Hindlimb muscle (tissue), 1 donor: ENCODE measurements around the gene KLHDC10. TPM values are rescaled to one million over a fixed set of nuclear protein-coding genes. Genes with fewer than 3 reads are reported as not detected.
A peak's percentile ranks its signal among the peaks of the same experiment; 100 is the strongest.
"Not testable (repeated sequence)": the region's sequence is repeated elsewhere in the genome, so short reads cannot be mapped to it uniquely, and the experiment has no call there.

Experiments used
- DNase-seq: peaks from one replicate; pipeline ENCODE4 v3.0.0-alpha.2; 2013
- polyA plus RNA-seq: library from polyadenylated mRNA; unstranded; fragments of 120-200 nt; gene quantifications from one replicate; pipeline ENCODE4 v1.2.1, GENCODE V29; 2013; ENCODE audit not compliant: insufficient read length

The KLHDC10 gene
- polyA plus RNA-seq = 43.9 TPM

- peak; percentile 99 for DNase-seq
These were observed at the start of gene KLHDC10 for GRCh38 chr7:130069978-130070860. Gene KLHDC10, plus strand, starts transcription at chr7:130070534. Its CDS starts 110 bp downstream, at chr7:130070644.

GRCh38 chr7:130021105-130021834 lies 49.1 kb upstream of the KLHDC10 start:
- DNase-seq = peak; percentile 46

DNA sequence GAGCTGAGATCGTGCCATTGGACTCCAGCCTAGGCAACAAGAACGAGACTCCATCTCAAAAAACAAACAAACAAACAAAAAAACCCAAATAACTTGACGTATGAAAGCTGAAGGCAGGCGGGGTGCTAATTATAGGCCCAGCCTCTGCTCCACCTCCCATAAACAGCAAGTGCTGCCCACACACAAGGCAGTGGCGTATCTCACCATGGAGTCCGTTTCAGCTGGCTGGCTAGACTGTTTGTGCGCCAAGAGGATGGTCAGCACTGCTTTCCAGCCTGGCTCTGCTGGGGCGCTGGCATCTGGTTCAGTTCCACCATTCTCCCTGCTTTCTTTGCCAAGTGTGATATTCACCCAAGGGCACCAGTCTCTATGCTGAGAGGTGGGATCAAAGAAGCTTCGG lies 48.2 kb upstream of the KLHDC10 start:
- no peak for DNase-seq

GRCh38 chr7:130022623-130023175 lies 47.6 kb upstream of the KLHDC10 start:
- no peak for DNase-seq

- no peak for DNase-seq
These were observed 45.9 kb upstream of the KLHDC10 start for GRCh38 chr7:130024390-130024789.

DNA sequence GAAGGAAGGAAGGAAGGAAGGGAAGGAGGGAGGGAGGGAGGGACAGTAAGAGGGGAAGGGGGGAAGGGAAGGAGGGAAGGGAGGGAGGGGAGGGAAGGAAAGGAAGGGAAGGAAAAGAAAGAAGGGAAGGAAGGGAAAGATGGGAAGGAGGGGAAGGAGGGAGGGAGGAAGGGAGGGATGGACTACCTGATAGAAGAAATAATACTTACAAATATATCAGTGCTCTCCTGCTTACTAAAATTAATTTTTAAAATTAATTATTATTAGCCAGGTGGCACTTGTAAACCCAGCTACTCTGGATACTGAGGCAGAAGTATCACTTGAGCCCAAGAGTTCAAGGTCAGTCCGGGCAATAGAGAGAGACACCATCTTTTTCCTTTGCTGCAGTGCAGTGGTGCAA lies 37.6 kb upstream of the KLHDC10 start:
- no peak for DNase-seq

DNA sequence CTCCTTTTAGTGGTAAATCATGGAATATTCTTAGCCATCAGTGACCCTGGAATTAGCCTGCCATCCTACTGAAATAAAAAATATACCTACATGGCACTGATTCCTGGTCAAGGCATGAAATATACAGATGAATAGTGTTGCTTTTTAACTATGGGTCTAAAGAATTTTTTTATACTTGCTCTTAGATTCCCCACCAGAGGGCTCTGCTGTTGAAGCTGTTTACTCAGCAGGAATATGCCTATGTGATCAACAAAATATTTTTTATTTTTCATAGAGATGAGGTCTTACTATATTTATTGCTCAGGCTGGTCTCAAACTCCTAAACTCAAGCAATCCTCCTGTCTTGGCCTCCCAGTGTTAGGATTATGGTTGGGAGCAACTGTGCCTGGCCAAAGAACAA lies 32.6 kb upstream of the KLHDC10 start:
- DNase-seq = no peak

- DNase-seq = no peak
These were observed 29.8 kb upstream of the KLHDC10 start for GRCh38 chr7:130040576-130040975.

GRCh38 chr7:130047831-130048230 lies 22.5 kb upstream of the KLHDC10 start:
- DNase-seq = no peak

- DNase-seq = no peak
These were observed 21.4 kb upstream of the KLHDC10 start for GRCh38 chr7:130048906-130049305.

- not testable (repeated sequence) for DNase-seq
These were observed 18.1 kb upstream of the KLHDC10 start for GRCh38 chr7:130052250-130052649.

DNA sequence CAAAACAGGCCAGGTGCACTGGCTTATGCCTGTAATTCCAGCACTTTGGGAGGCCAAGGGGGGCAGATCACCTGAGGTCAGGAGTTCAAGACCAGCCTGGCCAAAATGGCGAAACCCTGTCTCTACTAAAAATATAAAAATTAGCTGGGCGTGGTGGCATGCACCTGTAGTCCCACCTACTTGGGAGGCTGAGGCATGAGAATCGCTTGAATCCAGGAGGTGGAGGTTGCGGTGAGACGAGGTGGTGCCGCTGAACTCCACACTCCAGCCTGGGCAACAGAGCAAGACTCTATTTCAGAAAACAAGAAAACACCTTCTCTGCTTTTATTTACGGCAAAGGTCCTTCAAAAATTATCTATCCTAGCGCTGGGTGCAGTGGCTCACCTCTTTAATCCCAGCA lies 15.1 kb upstream of the KLHDC10 start:
- not testable (repeated sequence) for DNase-seq

DNA sequence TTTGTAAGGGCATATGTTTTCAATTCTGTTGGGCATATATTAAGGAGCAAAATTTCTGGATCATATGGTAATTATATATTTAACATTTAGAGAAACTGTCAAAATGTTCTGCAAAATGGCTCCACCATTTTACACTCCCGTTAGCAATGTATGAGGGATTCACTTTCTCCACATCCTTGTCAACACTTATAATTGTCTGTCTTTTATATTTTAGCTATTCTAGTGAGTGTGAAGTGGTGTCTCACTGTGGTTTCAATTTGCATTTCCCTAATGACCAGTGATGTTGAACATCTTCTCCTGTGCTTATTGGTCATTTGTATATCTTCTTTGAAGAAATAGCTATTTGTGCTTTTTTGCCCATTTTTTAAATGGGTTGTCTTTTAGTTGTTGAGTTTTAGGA lies 8.1 kb upstream of the KLHDC10 start:
- no peak for DNase-seq

- no peak for DNase-seq
These were observed 7.3 kb upstream of the KLHDC10 start for GRCh38 chr7:130063036-130063435.

- not testable (repeated sequence) for DNase-seq
These were observed 5.8 kb upstream of the KLHDC10 start for GRCh38 chr7:130064580-130064926.

GRCh38 chr7:130065500-130066152 lies 4.7 kb upstream of the KLHDC10 start:
- no peak for DNase-seq

DNA sequence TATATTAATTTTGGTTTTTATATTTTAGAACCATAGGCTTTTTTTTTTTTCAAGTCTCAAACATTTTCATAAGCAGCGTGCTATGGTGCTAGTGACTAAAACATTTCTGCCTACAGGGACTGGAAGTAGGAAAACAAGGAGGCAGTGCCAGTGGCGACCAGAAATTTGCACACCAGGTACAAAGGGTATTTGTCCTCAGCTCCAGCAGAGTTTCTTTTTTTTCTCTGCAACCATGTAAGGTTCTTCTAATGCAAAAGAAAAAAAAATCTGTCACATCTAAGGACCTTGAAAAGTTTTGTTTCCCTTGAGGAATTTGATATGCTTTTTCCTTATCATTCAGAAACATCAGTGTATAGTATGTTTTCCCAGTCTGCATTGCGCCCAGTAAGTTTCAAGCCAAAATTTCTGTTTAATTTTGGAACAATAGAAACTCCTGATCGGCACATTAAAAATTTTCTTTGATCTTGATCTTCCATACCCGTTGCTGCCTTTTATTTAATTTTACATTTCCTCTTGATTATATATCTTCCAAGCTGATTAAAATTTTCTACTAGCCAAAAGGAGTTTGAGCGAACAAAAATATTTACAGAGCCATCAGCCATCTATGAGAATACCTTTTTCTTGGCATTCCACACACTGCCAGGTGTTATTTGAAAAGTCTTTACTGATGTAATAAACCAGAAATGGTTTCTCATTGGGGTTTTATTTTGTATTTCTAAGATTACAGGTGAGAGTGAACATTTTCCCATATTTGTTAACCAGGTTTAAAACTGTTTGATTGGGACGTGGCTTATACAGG lies 956 bp upstream of the KLHDC10 start:
- no peak for DNase-seq

- DNase-seq = peak; percentile 36
These were observed 708 bp downstream of the KLHDC10 start for GRCh38 chr7:130070861-130071622.

- peak; percentile 85 for DNase-seq
These were observed 1.6 kb downstream of the KLHDC10 start for GRCh38 chr7:130071701-130072622.

DNA sequence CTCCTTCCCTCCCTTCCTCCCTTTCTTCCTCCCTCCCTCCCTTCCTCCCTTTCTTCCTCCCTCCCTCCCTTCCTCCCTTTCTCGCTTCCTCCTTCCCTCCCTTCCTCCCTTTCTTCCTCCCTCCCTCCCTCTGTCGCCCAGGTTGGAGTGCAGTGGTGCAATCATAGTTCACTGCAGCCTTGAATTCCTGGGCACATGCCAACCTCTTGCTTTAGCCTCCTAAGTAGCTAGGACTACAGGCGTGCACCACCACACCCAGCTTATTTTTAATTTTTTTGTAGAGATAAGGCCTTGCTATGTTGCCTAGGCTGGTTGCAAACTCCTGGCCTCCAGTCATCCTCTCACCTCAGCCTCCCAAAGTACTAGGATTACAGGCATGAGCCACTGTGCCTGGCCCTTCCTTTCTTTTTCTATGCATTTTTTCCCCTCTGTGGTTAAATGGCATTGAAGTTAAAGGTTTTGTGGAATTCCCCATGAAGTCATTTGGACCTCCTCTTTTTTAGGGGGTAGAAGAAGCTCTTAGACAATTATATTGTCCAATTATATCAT lies 9.6 kb downstream of the KLHDC10 start:
- no peak for DNase-seq
